Pons (tissue), 1 donor: ENCODE results near the gene ACOX2.

Experiments used
- DNase-seq: peaks from one replicate; pipeline ENCODE4 v3.0.0-alpha.2; 2016; ENCODE audit warnings: low spot score

ACOX2 gene

DNA sequence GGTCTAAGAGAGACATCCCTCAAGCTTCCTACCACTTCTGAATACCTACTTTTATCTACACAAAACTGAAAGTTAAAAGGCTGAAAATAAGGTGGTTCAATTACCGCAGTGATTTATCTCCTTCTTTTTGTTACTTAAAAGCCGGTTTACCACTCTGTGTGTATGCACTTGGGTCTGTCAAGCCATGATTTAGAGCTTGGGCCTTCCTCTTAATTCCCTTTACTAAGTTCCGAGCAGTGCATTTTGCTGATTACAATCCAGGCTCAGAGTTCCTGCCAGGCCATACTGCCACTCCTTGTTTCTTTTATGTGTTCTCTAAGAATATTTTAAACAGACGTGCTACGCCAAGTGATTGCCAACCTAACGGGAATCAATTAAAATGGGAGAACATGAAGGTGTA lies 28.6 kb downstream of the ACOX2 start:
- no peak for DNase-seq

GRCh38 chr3:58507356-58508078 lies 29.5 kb downstream of the ACOX2 start:
- no peak for DNase-seq

DNA sequence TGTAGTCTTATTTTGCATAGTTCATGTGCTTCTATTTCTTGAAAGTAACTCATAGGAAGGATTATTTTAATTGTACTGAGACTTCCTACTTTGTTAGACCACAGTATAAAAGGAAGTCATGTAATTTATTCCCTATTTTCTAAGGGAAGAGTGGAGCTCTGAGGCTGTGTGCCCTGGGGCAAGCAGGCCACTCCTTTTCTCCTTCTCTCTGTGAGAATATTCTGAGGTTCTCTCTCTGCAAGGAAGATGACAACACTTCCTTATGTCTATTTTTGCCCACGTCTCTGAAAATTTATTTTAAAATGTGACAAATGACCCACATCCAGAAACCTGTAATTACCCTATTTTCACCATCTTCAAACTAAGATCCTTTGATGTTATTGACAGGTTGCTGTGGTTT lies 34.1 kb downstream of the ACOX2 start:
- DNase-seq, result no peak

DNA sequence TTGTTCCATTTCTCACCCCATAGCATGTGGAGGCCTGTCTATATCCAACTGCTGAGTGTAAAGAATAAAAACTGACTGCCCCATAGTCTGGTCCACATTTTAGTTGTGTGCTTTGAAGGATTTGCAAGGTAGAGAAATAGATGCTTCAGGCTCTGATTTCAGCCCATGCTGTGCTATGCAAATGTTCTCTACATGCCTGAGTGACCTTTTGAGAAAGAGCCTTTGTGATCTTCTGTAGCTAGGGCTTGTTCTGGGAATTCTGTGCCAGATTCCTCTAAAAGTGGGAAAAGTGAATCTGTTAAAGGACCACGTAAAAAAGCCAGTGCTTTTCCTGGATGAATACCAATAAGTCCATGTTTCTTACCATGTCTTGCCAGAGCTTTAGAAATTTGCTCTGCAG lies 39.9 kb downstream of the ACOX2 start:
- peak; percentile 89 for DNase-seq

- DNase-seq, result no peak
Measured at GRCh38 chr3:58496206-58496857, 40.7 kb downstream of the ACOX2 start.

- DNase-seq, result no peak
Measured at GRCh38 chr3:58495101-58495500, 41.9 kb downstream of the ACOX2 start.

- DNase-seq, result no peak
Measured at GRCh38 chr3:58494107-58494506, 42.9 kb downstream of the ACOX2 start.

- DNase-seq, result peak; percentile 38
Measured at GRCh38 chr3:58492494-58492905, 44.5 kb downstream of the ACOX2 start.

- DNase-seq, result peak; percentile 86
Measured at GRCh38 chr3:58491506-58492402, 45.2 kb downstream of the ACOX2 start, which contains the start of gene KCTD6. KCTD6 (plus strand) TSS chr3:58492096; CDS start chr3:58498756, 6,660 bp downstream.

- no peak for DNase-seq
Measured at GRCh38 chr3:58490860-58491501, 46.0 kb downstream of the ACOX2 start.

DNA sequence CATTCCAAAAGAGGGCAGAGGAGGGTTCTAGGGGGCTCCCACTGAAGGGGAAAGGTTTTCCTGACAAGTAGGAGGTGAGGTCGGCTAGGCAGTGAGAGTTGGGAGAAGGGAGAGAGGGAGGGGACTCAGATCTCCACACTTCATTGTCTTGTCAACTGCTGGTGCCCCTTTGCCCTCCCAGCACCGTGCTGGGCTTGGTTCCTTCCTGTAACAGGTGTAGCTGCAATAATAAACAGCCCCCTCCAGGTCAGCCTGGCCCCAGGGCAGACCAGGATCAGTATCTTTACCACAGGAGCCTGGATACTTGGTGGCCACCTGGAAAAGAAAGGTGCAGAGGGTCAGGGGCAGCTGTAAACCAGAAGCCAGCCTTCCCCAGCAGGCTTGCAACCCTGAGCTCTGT lies 48.0 kb downstream of the ACOX2 start:
- no peak for DNase-seq

- DNase-seq, result no peak
Measured at GRCh38 chr3:58487140-58487886, 49.7 kb downstream of the ACOX2 start.

- no peak for DNase-seq
Measured at GRCh38 chr3:58485801-58486435, 51.1 kb downstream of the ACOX2 start.

GRCh38 chr3:58484722-58485069 lies 52.3 kb downstream of the ACOX2 start:
- DNase-seq, result no peak

DNA sequence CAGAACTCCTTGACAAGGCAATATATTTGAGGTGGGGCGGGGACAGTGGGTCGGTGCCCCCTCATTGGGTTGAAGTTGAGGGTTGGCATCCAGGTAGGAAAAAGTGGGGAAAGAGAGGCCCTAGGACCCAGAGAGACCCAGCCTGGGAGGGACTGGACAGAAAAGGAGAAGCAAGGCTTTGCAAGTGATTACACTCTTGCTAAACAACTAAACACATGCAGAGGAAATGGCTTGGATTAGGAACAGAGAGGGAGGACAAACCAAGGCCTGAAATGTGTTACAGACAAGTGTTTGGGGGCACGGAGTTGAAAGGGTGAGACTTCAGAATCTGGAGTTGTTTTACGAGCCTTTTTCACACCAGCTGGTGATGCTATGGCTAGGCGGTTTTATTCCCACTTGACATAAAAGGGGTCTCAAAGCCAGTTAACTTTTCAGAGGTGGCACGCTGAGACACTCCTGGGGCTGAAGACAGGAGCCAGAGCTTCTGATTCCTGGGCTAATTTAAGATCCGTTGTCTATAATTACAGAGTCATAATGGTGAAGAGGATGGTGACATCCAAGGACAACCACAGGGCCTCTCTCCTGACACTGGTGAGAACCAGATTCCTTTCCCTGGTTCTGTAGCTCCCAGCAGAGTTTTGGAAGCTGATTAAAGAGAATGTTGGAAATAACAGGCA lies 52.8 kb downstream of the ACOX2 start:
- no peak for DNase-seq

DNA sequence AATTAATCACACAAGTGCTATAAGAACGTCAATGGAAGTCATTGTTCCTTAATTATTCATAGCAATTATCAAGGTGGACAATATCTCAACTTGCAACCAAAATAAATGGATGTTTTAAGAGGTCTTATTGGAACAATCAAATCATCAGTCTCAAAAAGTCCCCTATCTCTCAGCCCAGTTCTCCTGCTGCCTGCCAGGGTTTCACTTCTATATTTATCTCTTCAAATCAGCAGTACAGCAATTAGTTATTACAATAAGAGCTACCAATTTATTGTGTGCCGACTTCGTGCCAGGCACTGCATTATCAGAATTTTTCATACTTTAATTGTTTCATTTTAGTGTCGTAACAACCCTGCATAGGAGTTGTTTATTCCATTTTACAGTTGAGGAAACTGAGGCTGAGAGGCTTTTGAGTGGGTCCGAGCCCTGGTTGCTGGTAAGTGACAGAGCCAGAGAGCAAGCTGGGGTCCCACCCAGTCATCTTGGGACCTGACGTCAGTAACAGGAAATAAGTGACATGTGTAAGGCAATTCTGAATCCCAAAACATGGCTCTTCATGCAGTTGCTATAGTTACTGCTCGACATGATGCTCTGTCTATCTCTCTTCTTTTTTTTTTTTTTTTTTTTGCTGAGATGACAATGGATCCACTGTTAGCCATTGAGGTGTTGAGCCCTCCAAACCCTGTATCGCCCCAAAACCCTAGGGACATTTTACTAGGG lies 53.9 kb downstream of the ACOX2 start:
- no peak for DNase-seq

- DNase-seq, result no peak
Measured at GRCh38 chr3:58480309-58480708, 56.7 kb downstream of the ACOX2 start.

DNA sequence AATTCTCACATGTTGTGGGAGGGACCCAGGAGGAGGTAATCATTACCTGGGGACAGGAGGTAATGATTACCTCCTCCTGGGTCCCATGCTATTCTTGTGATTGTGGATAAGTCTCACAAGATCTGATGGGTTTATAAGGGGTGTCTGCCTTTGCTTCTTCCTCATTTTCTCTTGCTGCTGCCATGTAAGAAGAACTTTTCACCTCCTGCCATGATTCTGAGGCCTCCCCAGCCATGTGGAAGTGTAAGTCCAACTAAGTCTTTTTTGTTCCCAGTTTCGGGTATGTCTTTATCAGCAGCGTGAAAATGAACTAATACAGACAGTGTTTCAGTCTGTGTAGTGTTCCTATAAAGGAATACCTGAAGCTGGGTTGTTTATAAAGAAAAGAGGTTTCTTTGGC lies 58.2 kb downstream of the ACOX2 start:
- DNase-seq, result no peak

DNA sequence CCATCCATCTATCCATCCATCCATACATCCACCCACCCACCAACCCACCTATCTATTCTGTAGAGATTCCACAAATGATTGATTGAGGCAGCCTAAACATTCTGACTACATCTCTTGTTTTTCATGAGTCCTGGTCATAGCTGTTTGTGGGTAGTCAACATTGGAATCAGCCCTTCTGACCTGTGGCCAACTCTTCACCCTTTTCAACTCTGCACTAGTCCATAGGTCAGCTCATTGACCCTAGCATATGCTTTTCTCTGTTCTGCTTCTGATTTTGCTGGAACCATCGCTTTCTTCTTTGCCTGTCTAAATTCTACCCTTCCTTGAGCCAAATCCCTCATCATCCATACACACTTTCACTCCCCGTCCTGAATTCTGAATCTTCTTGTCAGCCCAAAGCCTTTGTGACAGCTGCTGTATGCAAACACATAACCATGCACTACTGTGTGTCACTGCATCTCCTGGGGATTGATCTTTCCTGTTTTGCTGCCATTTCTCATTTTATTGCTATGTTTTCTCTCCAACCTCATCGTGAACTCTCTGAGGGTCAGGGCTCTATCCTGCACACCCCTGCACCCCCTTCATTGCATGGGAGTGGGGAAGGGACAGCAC lies 61.9 kb downstream of the ACOX2 start:
- DNase-seq, result no peak
